ENCODE data around the gene ASS1. TPM values are rescaled to one million over a fixed set of nuclear protein-coding genes. Genes with fewer than 3 reads are reported as not detected.

The ASS1 gene
- 100 to 1,000 TPM in 1 of 4 donors, 10 to 100 TPM in 3; 46.7 to 131 (median 94.4) TPM for total RNA-seq

DNA sequence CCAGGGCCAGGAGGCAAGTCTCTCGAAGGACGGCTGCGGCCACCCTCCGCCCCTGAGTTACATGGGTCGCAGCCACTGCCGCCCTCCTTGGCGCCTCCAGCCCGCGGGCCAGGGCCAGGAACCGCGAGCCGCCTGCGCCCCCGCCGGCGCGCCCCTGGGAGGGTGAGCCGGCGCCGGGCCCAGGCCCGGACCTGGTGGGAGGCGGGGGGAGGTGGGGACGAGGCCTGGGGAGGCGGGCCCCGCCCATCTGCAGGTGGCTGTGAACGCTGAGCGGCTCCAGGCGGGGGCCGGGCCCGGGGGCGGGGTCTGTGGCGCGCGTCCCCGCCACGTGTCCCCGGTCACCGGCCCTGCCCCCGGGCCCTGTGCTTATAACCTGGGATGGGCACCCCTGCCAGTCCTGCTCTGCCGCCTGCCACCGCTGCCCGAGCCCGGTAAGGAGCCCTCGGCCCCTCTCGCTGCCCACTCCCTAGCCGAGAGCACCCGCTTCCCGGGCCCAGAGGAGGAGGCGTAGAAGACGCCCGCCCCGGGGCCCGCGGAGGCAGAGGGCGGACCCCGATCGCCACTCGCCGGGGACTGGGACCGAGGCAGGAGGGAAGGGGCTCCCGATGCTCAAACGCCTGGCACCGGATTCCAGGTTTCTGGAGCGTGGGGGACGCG, at the start of gene ASS1:
ASS1 (plus strand) TSS at position 397 of the 657 bp plus-strand sequence. CDS start 7,268 bp downstream, outside the sequence.
- Histone ChIP-seq H3K36me3 (no peaks in the 10 kb centered on the region), H3K4me3 (peak within 1 kb of the TSS; percentile 44 to 74), H3K9me3 (peaks cover 0 to 17% (median 0%) of the 10 kb centered on the region in 3 donors), H3K27me3 (peaks cover 8% of the 10 kb centered on the region), H3K4me1 (peaks cover 4 to 59% (median 31%) of the 10 kb centered on the region in 3 donors), H3K27ac (peak within 1 kb of the TSS; percentile 36 to 89 (median 81))
- WGBS, 2 donors (ENCODE audit: low coverage in 1 of 2): no CpG with 5 or more reads among the region's 66 CpGs
- peak; percentile 70 for ATAC-seq
- peak; percentile 10 for TF ChIP-seq POLR2AphosphoS5 (IDR thresholded peaks at IDR 0.05)
- TF ChIP-seq EP300 (IDR thresholded peaks at IDR 0.05): no peak
- peak; percentile 22 to 34 for TF ChIP-seq POLR2A (IDR thresholded peaks at IDR 0.05)

DNA sequence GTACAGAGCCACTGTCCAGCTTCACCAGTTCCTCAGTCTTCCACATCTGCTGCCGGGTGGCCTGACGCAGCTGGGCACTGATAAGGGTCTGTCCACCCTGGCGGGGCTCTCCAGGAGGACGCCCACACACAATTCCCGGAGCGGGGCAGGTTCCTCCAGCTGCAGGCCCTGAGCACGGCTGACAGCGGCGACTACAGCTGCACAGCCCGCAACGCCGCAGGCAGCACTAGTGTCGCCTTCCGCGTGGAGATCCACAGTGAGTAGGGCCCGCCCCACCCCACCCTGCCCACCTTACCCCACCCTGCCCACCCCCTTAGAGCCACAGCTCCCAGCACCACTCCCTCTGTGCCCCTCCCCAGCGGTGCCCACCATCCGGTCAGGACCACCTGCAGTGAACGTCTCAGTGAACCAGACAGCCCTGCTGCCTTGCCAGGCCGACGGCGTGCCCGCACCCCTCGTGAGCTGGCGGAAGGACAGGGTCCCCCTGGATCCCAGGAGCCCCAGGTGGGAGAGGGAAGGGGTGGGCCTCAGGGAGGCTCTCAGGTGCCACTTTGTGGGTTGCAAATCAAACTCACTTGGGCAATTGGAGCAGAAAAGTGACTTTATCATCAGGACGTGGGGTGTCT, 48.8 kb upstream of the ASS1 start:
- no peaks in the 10 kb centered on the region for H3K9me3 ChIP-seq
- no peak for TF ChIP-seq EP300 (IDR thresholded peaks at IDR 0.05)
- no peak for ATAC-seq
- no peaks in the 10 kb centered on the region for H3K27me3 ChIP-seq
- no peak overlapping the region for H3K4me3 ChIP-seq
- H3K27ac ChIP-seq: no peak overlapping the region
- peaks cover 0 to 88% of the 10 kb centered on the region in 2 donors for H3K36me3 ChIP-seq
- 96 to 100% methylated on average over 1 to 4 of the region's 26 CpGs for WGBS, 2 donors (ENCODE audit: low coverage in 1 of 2)
- H3K4me1 ChIP-seq: no peaks in the 10 kb centered on the region

DNA sequence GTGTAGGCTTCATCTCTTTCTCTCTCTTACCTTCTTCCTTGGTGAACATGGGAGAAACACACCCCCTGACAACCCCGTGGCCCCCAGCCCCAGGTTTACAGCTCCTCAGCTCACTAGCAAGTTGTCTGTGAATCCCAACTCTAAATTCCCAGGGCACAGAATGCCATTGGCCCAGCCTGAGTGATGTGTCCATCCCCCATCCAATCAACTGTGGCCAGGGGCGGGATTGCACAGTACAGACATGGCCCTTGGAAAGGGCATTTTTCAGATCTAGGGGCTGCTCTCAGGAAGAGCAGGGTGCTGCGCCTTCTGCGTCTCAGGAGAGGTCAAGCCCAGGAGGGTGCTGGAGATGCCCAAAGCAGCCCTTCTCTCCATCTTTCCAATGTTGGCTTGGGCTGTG, 48.2 kb upstream of the ASS1 start:
- Histone ChIP-seq H3K4me3 (no peak overlapping the region), H3K36me3 (peaks cover 0 to 86% of the 10 kb centered on the region in 2 donors), H3K27me3 (no peaks in the 10 kb centered on the region), H3K4me1 (no peaks in the 10 kb centered on the region), H3K9me3 (no peaks in the 10 kb centered on the region), H3K27ac (no peak overlapping the region)
- TF ChIP-seq, protein P1, sequence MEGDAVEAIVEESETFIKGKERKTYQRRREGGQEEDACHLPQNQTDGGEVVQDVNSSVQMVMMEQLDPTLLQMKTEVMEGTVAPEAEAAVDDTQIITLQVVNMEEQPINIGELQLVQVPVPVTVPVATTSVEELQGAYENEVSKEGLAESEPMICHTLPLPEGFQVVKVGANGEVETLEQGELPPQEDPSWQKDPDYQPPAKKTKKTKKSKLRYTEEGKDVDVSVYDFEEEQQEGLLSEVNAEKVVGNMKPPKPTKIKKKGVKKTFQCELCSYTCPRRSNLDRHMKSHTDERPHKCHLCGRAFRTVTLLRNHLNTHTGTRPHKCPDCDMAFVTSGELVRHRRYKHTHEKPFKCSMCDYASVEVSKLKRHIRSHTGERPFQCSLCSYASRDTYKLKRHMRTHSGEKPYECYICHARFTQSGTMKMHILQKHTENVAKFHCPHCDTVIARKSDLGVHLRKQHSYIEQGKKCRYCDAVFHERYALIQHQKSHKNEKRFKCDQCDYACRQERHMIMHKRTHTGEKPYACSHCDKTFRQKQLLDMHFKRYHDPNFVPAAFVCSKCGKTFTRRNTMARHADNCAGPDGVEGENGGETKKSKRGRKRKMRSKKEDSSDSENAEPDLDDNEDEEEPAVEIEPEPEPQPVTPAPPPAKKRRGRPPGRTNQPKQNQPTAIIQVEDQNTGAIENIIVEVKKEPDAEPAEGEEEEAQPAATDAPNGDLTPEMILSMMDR (IDR thresholded peaks at IDR 0.05): no peak
- TF ChIP-seq POLR2A (IDR thresholded peaks at IDR 0.05): no peak
- TF ChIP-seq POLR2AphosphoS5 (IDR thresholded peaks at IDR 0.05): no peak
- no peak for TF ChIP-seq EP300 (IDR thresholded peaks at IDR 0.05)
- ATAC-seq: no peak
- WGBS, 2 donors (ENCODE audit: low coverage in 1 of 2): 100% methylated on average over 1 of the region's 4 CpGs; no CpG with 5 or more reads in 1 of the 2 donors

DNA sequence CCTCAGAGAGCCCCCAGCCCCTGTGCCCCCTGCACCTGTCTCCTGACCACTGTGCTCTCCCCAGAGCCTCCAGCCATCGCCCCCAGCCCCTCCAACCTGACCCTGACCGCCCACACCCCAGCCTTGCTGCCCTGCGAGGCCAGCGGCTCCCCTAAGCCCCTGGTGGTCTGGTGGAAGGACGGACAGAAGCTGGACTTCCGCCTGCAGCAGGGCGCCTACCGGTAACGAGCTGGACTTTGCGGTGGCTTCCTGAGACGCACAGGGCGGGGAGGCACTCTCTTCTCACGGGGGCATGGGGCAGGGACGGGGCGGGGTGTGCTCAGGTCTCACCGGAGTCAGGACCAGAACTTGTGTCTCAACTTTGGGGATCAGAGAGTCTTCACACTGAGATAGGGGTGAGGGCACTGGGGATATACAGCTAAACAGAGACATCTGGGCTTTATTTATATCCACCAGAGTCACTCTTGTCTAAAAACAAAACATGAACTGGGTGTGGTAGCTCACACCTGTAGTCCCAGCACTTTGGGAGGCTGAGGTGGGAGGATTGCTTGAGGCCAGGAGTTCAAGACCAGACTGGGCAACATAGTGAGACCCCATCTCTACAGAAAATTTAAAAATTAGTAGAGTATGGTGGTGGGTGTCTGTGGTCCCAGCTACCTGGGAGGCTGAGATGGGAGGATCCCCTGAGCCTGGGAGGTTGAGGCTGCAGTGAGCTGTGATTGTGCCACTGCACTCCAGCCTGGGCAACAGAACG, 46.1 kb upstream of the ASS1 start:
- no CpG with 5 or more reads among the region's 17 CpGs for WGBS, 2 donors (ENCODE audit: low coverage in 1 of 2)
- no peak overlapping the region for H3K27ac ChIP-seq
- H3K9me3 ChIP-seq: no peaks in the 10 kb centered on the region
- no peaks in the 10 kb centered on the region for H3K27me3 ChIP-seq
- TF ChIP-seq, protein P1 (IDR thresholded peaks at IDR 0.05): no peak
- no peak for TF ChIP-seq EP300 (IDR thresholded peaks at IDR 0.05)
- TF ChIP-seq POLR2A (IDR thresholded peaks at IDR 0.05): no peak
- TF ChIP-seq POLR2AphosphoS5 (IDR thresholded peaks at IDR 0.05): no peak
- ATAC-seq: no peak
- no peak overlapping the region for H3K4me3 ChIP-seq
- H3K4me1 ChIP-seq: no peaks in the 10 kb centered on the region
- H3K36me3 ChIP-seq: peaks cover 0 to 78% of the 10 kb centered on the region in 2 donors

DNA sequence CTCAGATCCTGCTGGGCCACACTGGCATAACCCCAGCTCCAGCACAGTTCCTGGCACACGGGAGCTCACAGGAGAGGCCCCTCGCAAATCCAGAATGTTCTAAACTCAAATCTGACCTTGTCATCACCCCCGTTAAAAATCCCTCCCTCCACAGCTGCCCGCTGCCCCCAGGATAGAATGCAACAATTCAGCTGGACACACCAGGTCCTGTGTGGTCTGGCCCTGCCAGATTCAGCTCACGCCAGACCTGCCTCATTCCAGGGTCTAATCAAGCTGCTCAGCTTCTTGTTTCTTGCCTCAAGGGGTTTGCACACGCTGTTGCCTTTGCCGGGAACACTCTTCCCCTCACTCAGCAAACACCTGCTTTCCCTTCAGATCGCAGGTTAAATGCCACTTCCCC, 45.0 kb upstream of the ASS1 start:
- Histone ChIP-seq H3K4me1 (no peaks in the 10 kb centered on the region), H3K27ac (no peak overlapping the region), H3K36me3 (peaks cover 0 to 78% of the 10 kb centered on the region in 2 donors), H3K27me3 (no peaks in the 10 kb centered on the region), H3K9me3 (no peaks in the 10 kb centered on the region), H3K4me3 (no peak overlapping the region)
- TF ChIP-seq POLR2A (IDR thresholded peaks at IDR 0.05) (no peak), EP300 (IDR thresholded peaks at IDR 0.05) (no peak), POLR2AphosphoS5 (IDR thresholded peaks at IDR 0.05) (no peak)
- TF ChIP-seq, protein P1 (IDR thresholded peaks at IDR 0.05): no peak
- ATAC-seq: no peak
- 71% methylated on average over 6 of the region's 8 CpGs; no CpG with 5 or more reads in 1 of the 2 donors for WGBS, 2 donors (ENCODE audit: low coverage in 1 of 2)
